Astrocyte of the cerebellum (primary cell): Measurements from ENCODE around the gene DCP1B.

Source experiments
- DNase-seq: peaks from one replicate; pipeline ENCODE4 v3.0.0-alpha.2; 2011; ENCODE audit warnings: low read depth
- H3K4me3 ChIP-seq: 2 replicates; pipeline ENCODE4 v1.5.1; 2011; ENCODE audit warnings: mild to moderate bottlenecking, low read depth, low read length, moderate library complexity
- CTCF ChIP-seq: IDR thresholded peaks from 2 replicates; pipeline ENCODE4 v1.5.1; 2012; ENCODE audit warnings: low read length, low read depth, moderate library complexity, mild to moderate bottlenecking; ENCODE audit errors: missing control alignments
- in situ Hi-C: cut with HindIII; loops from 2 replicates; pipeline ENCODE4 v1.10.0; 2017; ENCODE audit warnings: low sequenced_read_pairs

The DCP1B gene

GRCh38 chr12:1926251-1926657 is 78.0 kb downstream of the DCP1B start:
- no peak overlapping the region for H3K4me3 ChIP-seq
- DNase-seq: peak; percentile 11
- in situ Hi-C loops: loop anchor here (5.0 to 25.0 kb wide), 2 partner anchors 39 to 114 kb away; partner anchors contain the start of gene LRTM2
- no peak for TF ChIP-seq CTCF

- in situ Hi-C loops: loop anchor here (5.0 to 25.0 kb wide), 2 partner anchors 38 to 113 kb away; partner anchors contain the start of gene LRTM2
- H3K4me3 ChIP-seq: no peak overlapping the region
- TF ChIP-seq CTCF: no peak
- no peak for DNase-seq
These were observed 78.6 kb downstream of the DCP1B start for GRCh38 chr12:1925684-1926006.

GRCh38 chr12:1924996-1925683 is 79.1 kb downstream of the DCP1B start:
- no peak for DNase-seq
- in situ Hi-C loops: loop anchor here (5.0 to 25.0 kb wide), 2 partner anchors 38 to 113 kb away; partner anchors contain the start of gene LRTM2

GRCh38 chr12:1922985-1923384 is 81.3 kb downstream of the DCP1B start:
- no peak for DNase-seq
- TF ChIP-seq CTCF: no peak
- no peak overlapping the region for H3K4me3 ChIP-seq
- in situ Hi-C loops: no loop called here

More at GRCh38 chr12:1924996-1925683, 79.1 kb downstream of the DCP1B start:
- TF ChIP-seq CTCF: no peak
- no peak overlapping the region for H3K4me3 ChIP-seq

GRCh38 chr12:1922075-1922709 is 82.1 kb downstream of the DCP1B start:
- no peak overlapping the region for H3K4me3 ChIP-seq
- no peak for TF ChIP-seq CTCF
- in situ Hi-C loops: no loop called here
- no peak for DNase-seq

GRCh38 chr12:1920971-1921370 is 83.3 kb downstream of the DCP1B start:
- no peak overlapping the region for H3K4me3 ChIP-seq
- in situ Hi-C loops: no loop called here
- TF ChIP-seq CTCF: no peak
- DNase-seq: no peak
